NOMO-1 (cell line): ENCODE data around the gene C18orf54.
"Not testable (repeated sequence)": the region's sequence is repeated elsewhere in the genome, so short reads cannot be mapped to it uniquely, and the experiment has no call there.

Experiments used
- DNase-seq, 2 experiments: peaks; one replicate each; lab custom pipeline; 2025; ENCODE audit not compliant: unreplicated experiment in 2 of 2; lab: John Stamatoyannopoulos, UW

Gene C18orf54

GRCh38 chr18:54386800-54387495, 29.2 kb downstream of the C18orf54 start:
- DNase-seq: not testable (repeated sequence)

- no peak for DNase-seq
Observed at GRCh38 chr18:54387631-54388030, 29.9 kb downstream of the C18orf54 start.

- DNase-seq: peak; percentile 19 to 62
Observed at GRCh38 chr18:54388203-54389142, 30.8 kb downstream of the C18orf54 start.

- no peak for DNase-seq
Observed at GRCh38 chr18:54389143-54389505, 31.4 kb downstream of the C18orf54 start.

- DNase-seq: no peak
Observed at GRCh38 chr18:54390838-54391237, 33.1 kb downstream of the C18orf54 start.

GRCh38 chr18:54392543-54393023, 34.9 kb downstream of the C18orf54 start:
- DNase-seq: peak; percentile 15 to 60

GRCh38 chr18:54393648-54394294, 36.1 kb downstream of the C18orf54 start:
- no peak for DNase-seq

- DNase-seq: no peak
Observed at GRCh38 chr18:54396760-54397159, 39.1 kb downstream of the C18orf54 start.

- no peak for DNase-seq
Observed at GRCh38 chr18:54405290-54405689, 47.6 kb downstream of the C18orf54 start.

GRCh38 chr18:54411781-54412180, 54.1 kb downstream of the C18orf54 start:
- no peak for DNase-seq

GRCh38 chr18:54415086-54415485, 57.4 kb downstream of the C18orf54 start:
- DNase-seq: no peak

- DNase-seq: no peak
Observed at GRCh38 chr18:54416436-54416835, 58.7 kb downstream of the C18orf54 start.

GRCh38 chr18:54423831-54424230, 66.1 kb downstream of the C18orf54 start:
- no peak for DNase-seq

- no peak for DNase-seq
Observed at GRCh38 chr18:54426085-54426665, 68.5 kb downstream of the C18orf54 start.
